RWPE2 (cell line): ENCODE measurements around the gene THTPA.

Source experiments
- ATAC-seq: fragments of 200-7000 bp; cut with Tn5 transposase; 3 replicates; pipeline ENCODE4 v1.9.1; 2021; ENCODE audit warnings: low read depth
- DNase-seq: peaks from one replicate; pipeline ENCODE4 v3.0.0-alpha.2; 2020; ENCODE audit warnings: low spot score
- H3K27ac ChIP-seq: fragments of 450-650 bp; 2 replicates; pipeline ENCODE4 v1.5.1; 2017; ENCODE audit warnings: mild to moderate bottlenecking; ENCODE audit not compliant: poor library complexity, severe bottlenecking
- H3K27me3 ChIP-seq: fragments of 250-450 bp; sonication (Bioruptor Pico); 2 replicates; pipeline ENCODE4 v1.5.1; 2021; ENCODE audit warnings: mild to moderate bottlenecking, moderate library complexity; ENCODE audit not compliant: insufficient read depth, poor library complexity, severe bottlenecking
- H3K36me3 ChIP-seq: fragments of 250-450 bp; sonication (Bioruptor Pico); 2 replicates; pipeline ENCODE4 v1.5.1; 2020; ENCODE audit warnings: low read depth, mild to moderate bottlenecking, moderate library complexity
- H3K4me1 ChIP-seq: fragments of 250-450 bp; sonication (Bioruptor Pico); 2 replicates; pipeline ENCODE4 v1.5.1; 2021; ENCODE audit warnings: mild to moderate bottlenecking, moderate library complexity; ENCODE audit not compliant: insufficient read depth, poor library complexity, severe bottlenecking
- H3K4me3 ChIP-seq: fragments of 250-450 bp; sonication (Bioruptor Pico); 2 replicates; pipeline ENCODE4 v1.5.1; 2021; ENCODE audit warnings: mild to moderate bottlenecking, moderate library complexity; ENCODE audit not compliant: severe bottlenecking
- H3K9me3 ChIP-seq: fragments of 250-450 bp; sonication (Bioruptor Pico); 2 replicates; pipeline ENCODE4 v1.5.1; 2021; ENCODE audit warnings: mild to moderate bottlenecking, moderate library complexity; ENCODE audit not compliant: severe bottlenecking
- CTCF ChIP-seq: fragments of 450-650 bp; IDR thresholded peaks from one replicate; pipeline ENCODE4 v1.5.1; 2017; ENCODE audit warnings: mild to moderate bottlenecking, moderate library complexity; ENCODE audit not compliant: poor library complexity, severe bottlenecking

Gene THTPA

GRCh38 chr14:23572836-23573235, 16.8 kb downstream of the THTPA start:
- no peak for TF ChIP-seq CTCF
- no peaks in the 10 kb centered on the region for H3K36me3 ChIP-seq
- DNase-seq: no peak
- H3K4me3 ChIP-seq: no peak overlapping the region
- H3K4me1 ChIP-seq: peaks cover 4% of the 10 kb centered on the region
- H3K27ac ChIP-seq: no peak overlapping the region
- no peak for ATAC-seq
- peaks cover 33% of the 10 kb centered on the region for H3K27me3 ChIP-seq
- no peaks in the 10 kb centered on the region for H3K9me3 ChIP-seq

GRCh38 chr14:23573384-23574015, 17.4 kb downstream of the THTPA start:
- no peaks in the 10 kb centered on the region for H3K36me3 ChIP-seq
- no peak for TF ChIP-seq CTCF
- no peak for ATAC-seq
- H3K4me3 ChIP-seq: no peak overlapping the region
- H3K27ac ChIP-seq: no peak overlapping the region
- no peak for DNase-seq
- no peaks in the 10 kb centered on the region for H3K9me3 ChIP-seq
- no peaks in the 10 kb centered on the region for H3K4me1 ChIP-seq
- peaks cover 39% of the 10 kb centered on the region for H3K27me3 ChIP-seq

- no peak for TF ChIP-seq CTCF
- Histone ChIP-seq H3K9me3 (no peaks in the 10 kb centered on the region), H3K4me1 (no peaks in the 10 kb centered on the region), H3K4me3 (no peak overlapping the region), H3K36me3 (no peaks in the 10 kb centered on the region), H3K27ac (no peak overlapping the region), H3K27me3 (peaks cover 59% of the 10 kb centered on the region)
- peak; percentile 45; the same call in 2 of the 3 replicates for ATAC-seq
- DNase-seq: no peak
These were observed 21.1 kb downstream of the THTPA start for GRCh38 chr14:23577004-23577681.

GRCh38 chr14:23577710-23578392, 21.8 kb downstream of the THTPA start:
- H3K4me3 ChIP-seq: no peak overlapping the region
- ATAC-seq: no peak
- DNase-seq: no peak
- TF ChIP-seq CTCF: no peak
- no peak overlapping the region for H3K27ac ChIP-seq
- no peaks in the 10 kb centered on the region for H3K9me3 ChIP-seq
- no peaks in the 10 kb centered on the region for H3K36me3 ChIP-seq
- H3K27me3 ChIP-seq: peaks cover 59% of the 10 kb centered on the region
- no peaks in the 10 kb centered on the region for H3K4me1 ChIP-seq
